Hepatocyte (in vitro differentiated cells): ENCODE data around the gene ANO6.

Source experiments
- EZH2 ChIP-seq: fragments of 200-600 bp; sonication (generic); IDR thresholded peaks from 2 replicates; pipeline ENCODE4 v1.6.1; 2016; ENCODE audit warnings: antibody characterized with exemption, mild to moderate bottlenecking, borderline replicate concordance
- EZH2phosphoT487 ChIP-seq: fragments of 200-600 bp; sonication (generic); IDR thresholded peaks from one replicate; pipeline ENCODE4 v1.6.1; 2018; ENCODE audit warnings: antibody characterized with exemption, mild to moderate bottlenecking, low read depth, moderate library complexity; ENCODE audit not compliant: unreplicated experiment, severe bottlenecking
- TF ChIP-seq, protein P1 (sequence below): fragments of 200-600 bp; sonication (generic); IDR thresholded peaks from 2 replicates; pipeline ENCODE4 v1.5.1; 2016; ENCODE audit warnings: antibody characterized with exemption, mild to moderate bottlenecking; ENCODE audit not compliant: poor library complexity

DNA sequence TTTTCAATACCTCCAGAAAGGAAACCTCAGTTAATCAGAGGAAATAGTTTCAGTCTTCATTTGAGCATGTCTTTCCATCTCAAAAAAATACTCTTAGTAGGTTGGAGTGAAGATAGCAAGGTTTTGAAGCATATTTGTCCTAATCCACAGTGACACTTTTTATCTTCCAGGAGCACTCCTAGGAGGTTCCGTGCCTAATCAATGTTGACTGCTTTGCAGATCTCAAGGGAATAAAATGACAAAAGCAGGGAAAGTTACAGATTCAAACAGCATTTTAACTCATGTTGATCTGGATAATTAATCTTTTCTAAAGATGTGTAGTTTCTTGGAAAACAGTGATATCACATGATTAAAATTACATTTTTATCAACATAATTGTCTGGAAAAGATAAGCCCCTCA is 213.9 kb downstream of the ANO6 start:
- TF ChIP-seq, protein P1, sequence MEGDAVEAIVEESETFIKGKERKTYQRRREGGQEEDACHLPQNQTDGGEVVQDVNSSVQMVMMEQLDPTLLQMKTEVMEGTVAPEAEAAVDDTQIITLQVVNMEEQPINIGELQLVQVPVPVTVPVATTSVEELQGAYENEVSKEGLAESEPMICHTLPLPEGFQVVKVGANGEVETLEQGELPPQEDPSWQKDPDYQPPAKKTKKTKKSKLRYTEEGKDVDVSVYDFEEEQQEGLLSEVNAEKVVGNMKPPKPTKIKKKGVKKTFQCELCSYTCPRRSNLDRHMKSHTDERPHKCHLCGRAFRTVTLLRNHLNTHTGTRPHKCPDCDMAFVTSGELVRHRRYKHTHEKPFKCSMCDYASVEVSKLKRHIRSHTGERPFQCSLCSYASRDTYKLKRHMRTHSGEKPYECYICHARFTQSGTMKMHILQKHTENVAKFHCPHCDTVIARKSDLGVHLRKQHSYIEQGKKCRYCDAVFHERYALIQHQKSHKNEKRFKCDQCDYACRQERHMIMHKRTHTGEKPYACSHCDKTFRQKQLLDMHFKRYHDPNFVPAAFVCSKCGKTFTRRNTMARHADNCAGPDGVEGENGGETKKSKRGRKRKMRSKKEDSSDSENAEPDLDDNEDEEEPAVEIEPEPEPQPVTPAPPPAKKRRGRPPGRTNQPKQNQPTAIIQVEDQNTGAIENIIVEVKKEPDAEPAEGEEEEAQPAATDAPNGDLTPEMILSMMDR: no peak
- no peak for TF ChIP-seq EZH2phosphoT487
- no peak for TF ChIP-seq EZH2
